Raji (cell line): ENCODE data around the gene FRMD8.

Experiments
- POLR2A ChIP-seq: IDR thresholded peaks from 2 replicates; pipeline ENCODE4 v1.6.1; 2011; ENCODE audit warnings: low read depth, low read length, control low read depth; ENCODE audit not compliant: insufficient read depth

The FRMD8 gene

GRCh38 chr11:65438257-65439151 lies 52.1 kb downstream of the FRMD8 start:
- TF ChIP-seq POLR2A: no peak

- no peak for TF ChIP-seq POLR2A
Measured at GRCh38 chr11:65439331-65440181, 53.1 kb downstream of the FRMD8 start.

GRCh38 chr11:65440831-65441499 lies 54.5 kb downstream of the FRMD8 start:
- TF ChIP-seq POLR2A: 0 out of 2 replicates have a peak, but pooled peaks have one; percentile 16

- no peak for TF ChIP-seq POLR2A
Measured at GRCh38 chr11:65442842-65443331, 56.5 kb downstream of the FRMD8 start.

GRCh38 chr11:65444314-65445051 lies 58.0 kb downstream of the FRMD8 start:
- TF ChIP-seq POLR2A: 0 out of 2 replicates have a peak, but pooled peaks have one; percentile 11

- no peak for TF ChIP-seq POLR2A
Measured at GRCh38 chr11:65445101-65445603, 58.7 kb downstream of the FRMD8 start.

GRCh38 chr11:65445604-65446445 lies 59.4 kb downstream of the FRMD8 start:
- 0 out of 2 replicates have a peak, but pooled peaks have one; percentile 20 for TF ChIP-seq POLR2A

- TF ChIP-seq POLR2A: no peak
Measured at GRCh38 chr11:65446446-65447277, 60.2 kb downstream of the FRMD8 start.

- no peak for TF ChIP-seq POLR2A
Measured at GRCh38 chr11:65448074-65448417, 61.6 kb downstream of the FRMD8 start.

GRCh38 chr11:65448418-65449105 lies 62.1 kb downstream of the FRMD8 start:
- TF ChIP-seq POLR2A: no peak

GRCh38 chr11:65452806-65453490 lies 66.5 kb downstream of the FRMD8 start:
- TF ChIP-seq POLR2A: no peak
